K562 (cell line): ENCODE data around the gene IGSF9. TPM values are rescaled to one million over a fixed set of nuclear protein-coding genes. Genes with fewer than 3 reads are reported as not detected.
A peak's percentile ranks its signal among the peaks of the same experiment; 100 is the strongest.

Experiments
- DPF2 ChIP-seq: fragments of 450-650 bp; IDR thresholded peaks from 2 replicates; pipeline ENCODE4 v1.6.1; 2016
- ELF4 ChIP-seq: fragments of 450-650 bp; formaldehyde crosslinking; IDR thresholded peaks from 2 replicates; pipeline ENCODE4 v1.4.0; 2022; ENCODE audit warnings: missing genetic modification characterization
- HIVEP1 ChIP-seq: fragments of 250-450 bp; sonication (Bioruptor Pico); IDR thresholded peaks from 2 replicates; pipeline ENCODE4 v1.4.0; 2020; ENCODE audit warnings: mild to moderate bottlenecking
- MCM2 ChIP-seq: fragments of 450-650 bp; IDR thresholded peaks from 2 replicates; pipeline ENCODE4 v1.6.1; 2017; ENCODE audit warnings: low read depth, mild to moderate bottlenecking
- NCOA6 ChIP-seq: fragments of 450-650 bp; IDR thresholded peaks from 2 replicates; pipeline ENCODE4 v1.6.1; 2017; ENCODE audit warnings: mild to moderate bottlenecking
- PKNOX1 ChIP-seq: fragments of 450-650 bp; IDR thresholded peaks from 2 replicates; pipeline ENCODE4 v1.6.1; 2016
- POLR2AphosphoS5 ChIP-seq: IDR thresholded peaks from 2 replicates; pipeline ENCODE4 v1.6.1; 2011; ENCODE audit warnings: mild to moderate bottlenecking, low read depth, low read length, moderate library complexity; ENCODE audit not compliant: control insufficient read depth, insufficient read depth
- PRMT5 ChIP-seq: sonication (generic); formaldehyde crosslinking; IDR thresholded peaks from 2 replicates; pipeline ENCODE4 v1.5.0; 2020; ENCODE audit warnings: missing genetic modification reagents
- RREB1 ChIP-seq: fragments of 250-450 bp; sonication (Bioruptor Pico); IDR thresholded peaks from 2 replicates; pipeline ENCODE4 v1.4.0; 2020
- SMARCC2 ChIP-seq: fragments of 450-650 bp; IDR thresholded peaks from 2 replicates; pipeline ENCODE4 v1.6.1; 2017; ENCODE audit warnings: antibody characterized with exemption, moderate library complexity, mild to moderate bottlenecking, low read depth
- VEZF1 ChIP-seq: fragments of 200-800 bp; sonication (Bioruptor generic); IDR thresholded peaks from 2 replicates; pipeline ENCODE4 v1.6.1; 2017; ENCODE audit warnings: missing genetic modification characterization, missing compliant biosample characterization
- ZNF609 ChIP-seq: sonication (generic); formaldehyde crosslinking; IDR thresholded peaks from 2 replicates; pipeline ENCODE4 v1.8.1; 2023; ENCODE audit warnings: missing genetic modification reagents, mild to moderate bottlenecking, borderline replicate concordance
- polyA plus RNA-seq, 8 experiments: library from polyadenylated mRNA; depleted of rRNA in 4 of 8; stranded (reverse) in 5 of 8; unstranded in 3 of 8; fragments of >200 nt; fragmentation: Nextera tagmentation in 2 of 8; fragmentation: Illumina TruSeq in 1 of 8; extraction: Ambion mirVana in 2 of 8; extraction: Trizol in 1 of 8; gene quantifications; 2 replicates each; pipeline versions ENCODE4 v1.2.1 to v1.2.3, GENCODE V29; 2011 to 2014; ENCODE audit warnings: inconsistent platforms in 1 of 8, missing spikeins in 1 of 8
- total RNA-seq, 7 experiments: library from RNA; depleted of rRNA in 6 of 7; stranded (reverse); fragments of >200 nt in 6 of 7; fragmentation: Illumina TruSeq in 2 of 7; extraction: Trizol in 2 of 7; gene quantifications; 2 replicates each; pipeline versions ENCODE4 v1.2.1 to v1.2.3, GENCODE V29; 2011 to 2021; ENCODE audit warnings: low replicate concordance in 1 of 7

The IGSF9 gene
- total and polyA plus RNA-seq, 9 of the 15 experiments (the other 6 are each of a cell fraction or from before 2014, with no cell fraction given) = 0.03 to 0.29 (median 0.07) TPM; not detected in 1

- TF ChIP-seq RREB1 (CRISPR knock-in tag) (no peak), VEZF1 (CRISPR knock-in tag) (peak; percentile 91), PKNOX1 (no peak), MCM2 (no peak), SMARCC2 (peak; percentile 65), ZNF609 (CRISPR knock-in tag) (no peak), NCOA6 (no peak), DPF2 (peak; percentile 67), PRMT5 (CRISPR knock-in tag) (peak; percentile 17; the same call in 1 of the 2 replicates), ELF4 (CRISPR knock-in tag) (no peak), POLR2AphosphoS5 (peak; percentile 74), HIVEP1 (CRISPR knock-in tag) (no peak)
These were observed 21.2 kb downstream of the IGSF9 start (continued) for GRCh38 chr1:159924025-159924790.
